Hepatic stellate cell (primary cell): Measurements from ENCODE around the gene DCTD.

Experiments
- DNase-seq: peaks from one replicate; pipeline ENCODE4 v3.0.0; 2011; ENCODE audit warnings: low spot score

The DCTD gene

DNA sequence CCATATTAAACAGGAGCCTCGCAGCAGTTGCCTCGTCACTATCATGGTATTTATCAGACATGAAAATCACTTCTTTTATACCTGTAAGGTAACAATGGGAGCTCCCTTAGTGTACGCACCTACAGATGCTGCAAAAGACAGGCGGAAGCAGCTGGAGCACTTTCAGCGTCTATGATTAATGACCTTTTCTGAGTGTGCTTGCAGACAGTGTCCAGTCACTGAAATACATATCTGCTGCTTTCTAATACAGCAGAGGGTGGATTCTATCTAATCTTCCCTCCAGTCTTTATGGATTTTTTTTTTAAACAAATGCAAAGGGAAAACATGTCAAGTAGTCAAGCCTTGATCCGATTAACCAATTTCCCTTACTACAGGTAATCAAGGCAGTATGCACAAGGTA is 24.1 kb downstream of the DCTD start:
- no peak for DNase-seq

DNA sequence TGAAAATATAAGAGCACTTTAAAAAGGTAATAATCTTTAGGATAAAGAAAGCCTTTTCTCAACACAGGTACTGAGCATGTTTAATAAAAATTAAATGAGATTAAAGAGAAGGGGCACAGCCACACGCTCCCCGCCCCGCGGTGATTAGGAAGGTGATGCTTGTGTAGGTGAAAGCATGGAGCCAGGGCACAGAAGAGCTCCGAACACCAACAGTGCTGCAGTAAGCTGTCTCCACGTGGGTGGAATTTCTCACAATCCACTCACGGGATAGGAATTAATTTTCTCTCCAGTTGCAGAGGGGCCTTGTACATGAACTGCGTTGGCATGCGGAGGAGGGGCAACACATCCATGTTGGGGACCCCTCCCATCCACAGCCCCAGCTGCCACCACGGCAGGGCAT is 27.0 kb downstream of the DCTD start:
- no peak for DNase-seq

DNA sequence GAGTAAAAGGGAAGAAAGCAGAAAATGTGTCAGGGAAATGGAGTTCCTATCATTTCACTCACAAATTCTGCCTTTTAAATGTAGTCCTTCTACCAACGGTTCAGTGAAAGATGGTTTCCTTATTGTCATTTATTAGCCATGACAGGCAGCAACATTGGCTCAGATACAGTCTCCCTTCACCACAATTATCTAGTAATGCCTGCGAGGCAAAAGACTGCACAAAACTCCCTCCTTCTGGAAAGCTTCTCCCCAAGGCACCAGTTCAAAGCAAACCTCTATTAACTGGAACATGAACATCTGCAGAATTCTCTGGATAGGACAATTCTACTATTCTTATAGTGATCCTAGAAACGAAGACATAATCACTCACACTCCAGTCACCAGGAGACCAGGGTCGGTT is 28.3 kb downstream of the DCTD start:
- no peak for DNase-seq

DNA sequence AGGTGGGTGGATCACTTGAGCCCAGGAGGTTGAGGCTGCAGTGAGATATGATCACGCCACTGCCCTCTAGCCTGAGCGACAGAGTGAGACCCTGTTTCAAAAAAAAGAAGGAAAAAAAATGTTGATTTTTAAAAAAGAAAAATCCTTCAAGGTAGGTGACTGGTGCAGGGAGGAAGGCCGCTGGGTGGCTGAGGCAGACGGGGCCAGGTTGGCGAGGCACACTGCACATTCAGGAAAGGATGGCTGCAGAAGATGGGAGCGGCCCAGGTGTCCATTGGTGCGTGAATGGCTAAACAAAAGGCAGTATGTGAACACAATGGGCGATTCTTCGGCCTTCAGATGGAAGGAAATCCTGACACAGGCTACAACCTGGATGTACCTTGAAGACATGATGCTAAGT is 30.4 kb downstream of the DCTD start:
- no peak for DNase-seq

DNA sequence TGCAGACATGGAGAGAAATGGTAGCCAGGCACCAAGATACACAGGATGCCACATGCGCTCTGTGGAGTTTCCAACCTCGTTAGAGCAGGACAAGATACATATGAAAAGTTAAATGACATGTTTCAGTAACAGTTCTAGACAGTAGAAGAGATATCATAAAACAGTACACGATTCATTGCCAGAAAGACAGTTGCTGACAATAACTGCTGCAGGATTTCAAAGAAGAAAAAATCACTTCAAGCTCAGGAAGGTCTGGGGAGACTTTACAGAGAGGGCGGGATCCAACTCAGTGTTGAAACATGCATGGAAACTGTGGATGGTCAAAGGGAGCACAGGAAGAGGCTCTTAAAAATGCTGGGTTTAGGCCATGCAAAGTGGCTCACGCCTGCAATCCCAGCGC is 31.0 kb downstream of the DCTD start:
- no peak for DNase-seq

DNA sequence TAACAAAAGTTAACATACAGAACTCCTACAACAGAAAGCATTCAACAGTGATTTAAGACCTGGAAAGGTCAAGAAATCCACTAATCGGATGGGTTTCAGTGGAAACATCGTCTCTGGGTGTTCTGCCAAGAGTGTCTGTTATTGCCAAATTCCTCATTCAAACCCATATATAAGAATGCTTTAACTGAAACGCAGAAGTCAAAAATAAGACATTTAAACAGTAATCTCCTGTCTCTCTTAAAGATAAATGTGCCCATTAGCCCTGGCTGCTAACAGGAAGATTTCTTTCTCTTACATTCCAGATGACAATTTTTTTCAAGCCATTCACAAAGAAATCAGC is 31.5 kb downstream of the DCTD start:
- no peak for DNase-seq

DNA sequence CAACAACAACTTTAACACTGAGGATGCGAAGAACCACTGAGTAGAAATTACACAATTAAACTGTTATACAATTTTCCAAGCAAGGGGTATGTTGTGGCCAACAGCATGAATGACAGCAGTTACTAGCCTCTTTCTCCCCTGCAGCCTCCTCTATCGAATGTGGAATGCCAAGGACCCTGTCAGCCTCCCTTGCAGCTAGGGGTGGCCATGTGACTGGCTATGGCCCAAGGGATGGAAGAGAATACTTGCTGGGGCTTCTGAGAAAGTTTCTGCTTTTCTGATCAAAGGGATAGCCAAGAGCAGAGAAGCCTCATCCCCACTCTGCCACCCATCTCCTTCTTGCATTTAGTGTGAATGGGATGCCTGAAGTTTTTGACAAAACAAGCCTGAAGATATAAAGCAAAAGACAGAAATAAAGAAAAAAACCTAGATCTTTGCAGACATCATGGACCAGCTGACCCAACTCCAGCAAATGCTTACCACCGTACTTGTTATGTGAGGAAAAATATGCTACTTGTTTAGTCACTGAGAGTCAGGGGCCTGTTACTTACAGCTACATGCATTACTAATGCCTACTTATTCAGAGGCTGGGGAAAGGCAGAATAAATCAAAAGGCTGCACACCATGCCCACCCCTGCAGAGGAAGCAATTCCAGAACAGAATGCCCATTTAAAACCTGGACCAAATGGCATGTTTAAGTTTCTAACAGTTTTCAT is 32.0 kb downstream of the DCTD start:
- DNase-seq, result no peak

DNA sequence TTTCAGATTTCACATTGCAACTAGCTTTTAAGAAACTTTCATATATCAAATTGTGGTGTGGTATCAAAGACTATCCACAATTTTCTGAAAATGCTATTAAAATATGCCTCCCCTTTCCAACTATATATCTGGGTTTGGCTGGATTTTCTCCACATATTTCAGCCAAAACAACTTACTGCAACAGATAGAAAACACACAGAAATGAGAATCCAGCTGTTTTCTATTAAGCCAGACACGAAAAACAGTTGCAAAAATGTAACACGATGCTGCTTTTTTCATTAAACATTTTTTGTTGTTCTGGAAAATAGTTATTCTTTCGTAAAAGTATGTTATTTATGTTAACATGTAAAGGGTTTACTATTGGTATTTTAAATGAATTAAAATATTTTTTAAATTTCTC is 33.1 kb downstream of the DCTD start:
- no peak for DNase-seq

DNA sequence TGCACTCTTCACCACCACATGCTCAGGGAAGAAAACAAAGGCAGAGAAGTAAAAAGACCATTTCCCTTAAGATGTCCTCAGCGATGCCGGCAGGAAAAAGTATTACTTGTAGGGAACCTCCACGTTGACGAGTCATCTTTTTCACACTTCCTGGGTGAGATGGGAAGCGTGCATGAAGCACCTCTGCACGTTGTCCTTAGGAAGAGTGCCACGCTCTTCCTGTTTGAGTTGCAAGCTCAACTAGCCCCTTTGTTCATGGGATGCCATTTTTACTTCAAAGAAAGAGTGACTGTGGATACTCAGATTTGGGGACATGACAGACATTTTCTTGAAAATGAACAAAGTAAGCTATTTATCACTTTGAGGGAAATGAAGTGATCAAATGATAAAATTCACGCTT is 33.8 kb downstream of the DCTD start:
- no peak for DNase-seq

DNA sequence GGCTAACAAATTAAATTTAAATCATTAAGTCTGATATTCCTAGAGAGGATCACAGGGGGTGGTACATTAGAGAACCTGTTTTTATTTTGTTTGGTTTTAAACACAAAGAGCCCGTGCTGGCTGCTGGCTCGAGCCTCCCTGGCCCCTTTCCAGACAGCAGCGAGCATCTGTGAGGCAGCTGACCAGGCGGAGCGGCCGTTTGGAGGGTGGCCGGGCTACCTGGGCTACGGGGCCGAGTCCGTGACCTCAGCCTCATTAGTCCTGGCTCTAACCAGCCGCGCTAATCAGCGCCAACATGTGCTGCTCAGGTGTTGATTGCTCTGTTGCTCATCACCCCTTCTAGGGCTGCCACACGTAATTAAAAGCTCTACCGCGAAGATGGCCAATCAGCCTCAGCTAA is 35.3 kb downstream of the DCTD start:
- DNase-seq, result no peak

DNA sequence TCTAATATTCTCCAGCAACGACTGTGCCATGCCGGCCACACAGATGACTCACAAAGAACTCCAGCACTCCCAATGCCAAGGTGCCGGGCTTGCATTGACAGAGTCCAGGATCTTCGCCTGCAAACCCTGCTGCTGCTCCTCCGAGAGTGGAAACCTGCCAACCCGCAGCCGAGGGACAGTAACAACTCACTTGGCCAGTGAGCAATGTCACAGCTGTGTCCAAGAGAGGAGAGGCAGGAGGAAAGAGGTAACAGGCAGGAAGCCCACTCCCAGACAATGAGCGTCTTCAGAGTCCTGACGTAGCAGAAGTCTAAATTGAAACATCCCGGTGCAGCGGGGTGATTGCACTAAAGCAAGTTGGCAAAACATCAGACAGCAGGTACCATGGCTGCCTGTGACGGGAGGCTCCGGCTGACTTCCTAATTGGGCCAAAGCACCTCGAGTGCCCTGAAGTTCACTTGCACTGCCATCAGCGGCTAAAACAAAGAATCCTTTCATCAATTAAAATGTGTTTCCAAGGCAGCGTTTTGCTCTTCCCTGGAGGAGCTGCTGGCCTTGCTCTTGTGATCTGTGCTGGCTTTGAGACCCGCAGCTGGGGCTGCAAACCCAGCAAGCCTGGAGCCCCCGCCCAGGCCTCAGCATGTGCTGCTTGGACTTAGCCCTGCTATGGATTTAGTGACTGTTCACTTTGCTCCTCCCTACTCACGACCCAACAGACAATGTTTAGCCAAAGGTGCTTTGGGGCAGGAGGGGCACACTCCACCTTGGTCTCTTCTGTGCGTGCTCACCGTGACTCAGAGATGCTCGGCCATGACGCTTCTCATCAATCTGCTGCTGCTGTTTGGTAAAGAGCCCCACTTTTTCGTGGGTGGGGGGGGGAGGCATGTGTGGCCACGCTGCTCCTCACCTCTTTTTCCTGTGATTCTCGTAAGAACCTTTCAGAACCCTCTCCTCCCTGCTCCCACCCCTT is 36.5 kb downstream of the DCTD start:
- no peak for DNase-seq

DNA sequence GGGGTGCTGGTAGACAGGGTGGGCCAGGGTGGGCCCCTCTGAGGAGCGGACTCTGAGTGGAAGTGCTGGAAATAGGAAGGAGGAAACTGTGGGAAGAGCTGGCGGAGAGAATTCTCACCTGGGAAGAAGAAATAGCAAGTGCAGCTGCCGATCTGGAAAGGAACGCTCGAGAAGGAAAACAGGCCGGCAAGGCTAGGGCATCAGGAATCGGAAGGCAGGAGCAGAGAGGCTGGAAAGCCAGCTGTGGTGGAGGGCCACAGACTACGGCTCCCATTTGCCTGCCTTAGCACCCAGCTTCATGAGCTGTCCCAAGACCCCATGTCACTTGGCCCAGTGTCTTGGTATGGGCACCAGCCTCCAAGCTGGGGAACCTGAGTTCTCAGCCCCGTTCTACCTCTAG is 37.3 kb downstream of the DCTD start:
- no peak for DNase-seq

DNA sequence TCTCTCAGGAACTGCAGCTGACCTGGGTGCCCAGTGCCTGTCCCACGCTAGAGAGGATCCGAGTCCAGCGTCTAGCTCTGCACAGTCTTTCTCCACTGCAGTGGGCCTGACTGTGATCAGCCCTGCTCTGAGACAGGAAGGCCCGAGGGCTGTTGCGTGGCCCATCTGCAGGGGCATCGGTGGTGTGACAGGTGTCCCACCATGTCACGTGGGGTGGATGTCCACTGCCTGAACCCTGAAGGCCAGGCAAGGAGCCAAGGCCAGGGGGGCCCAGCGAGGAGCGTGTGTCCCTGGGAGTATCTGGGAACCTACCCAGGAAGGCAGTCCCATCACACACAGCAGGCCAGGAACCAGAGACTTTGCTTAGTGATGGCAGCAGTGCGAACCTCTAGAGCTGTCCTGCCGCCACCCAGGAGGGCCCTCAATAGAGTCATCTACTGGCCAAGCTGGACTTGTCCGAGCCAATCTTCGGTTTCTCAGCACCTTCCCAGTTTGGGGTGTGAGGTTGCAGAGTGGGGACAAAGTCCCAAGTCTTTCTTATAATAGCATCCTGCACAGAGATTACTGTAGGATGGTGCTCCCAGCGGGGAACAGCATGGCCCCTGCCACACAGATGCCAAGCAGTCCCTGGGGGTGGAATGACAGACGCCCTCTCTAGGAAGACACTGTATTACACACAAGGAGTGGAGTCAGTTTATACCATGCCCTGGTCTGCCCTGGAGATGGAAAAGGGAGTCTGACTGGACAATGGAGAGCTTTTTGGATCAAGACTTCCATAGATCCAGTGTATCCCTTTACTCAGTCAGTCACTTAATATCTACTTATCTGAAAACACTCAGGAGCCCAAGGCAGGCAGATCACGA is 38.3 kb downstream of the DCTD start:
- no peak for DNase-seq

DNA sequence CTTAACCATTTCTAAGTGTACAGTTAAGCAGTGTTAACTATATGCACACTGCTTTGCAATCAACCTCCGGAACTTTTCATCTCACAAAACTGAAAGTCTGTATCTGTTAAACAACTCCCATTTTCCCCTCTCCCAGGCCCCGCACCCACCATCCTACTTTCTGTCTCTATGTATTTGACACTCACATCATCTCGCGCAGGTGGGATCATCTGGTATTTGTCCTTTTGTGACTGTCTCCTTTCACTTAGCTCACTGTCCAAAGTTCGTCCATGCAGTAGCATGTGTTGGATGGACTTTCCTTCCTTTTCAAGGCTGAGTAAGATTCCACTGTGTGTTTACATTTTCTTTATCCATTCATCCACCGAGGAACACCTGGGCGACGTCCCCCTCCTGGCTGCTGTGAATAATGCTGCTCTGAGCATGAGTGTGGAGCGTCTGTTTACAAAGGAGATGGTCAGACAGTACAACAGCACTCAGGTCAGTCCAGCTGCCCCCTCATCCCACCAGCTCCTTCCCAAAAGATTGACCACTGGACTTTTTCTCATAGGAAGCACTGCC is 39.8 kb downstream of the DCTD start:
- no peak for DNase-seq

DNA sequence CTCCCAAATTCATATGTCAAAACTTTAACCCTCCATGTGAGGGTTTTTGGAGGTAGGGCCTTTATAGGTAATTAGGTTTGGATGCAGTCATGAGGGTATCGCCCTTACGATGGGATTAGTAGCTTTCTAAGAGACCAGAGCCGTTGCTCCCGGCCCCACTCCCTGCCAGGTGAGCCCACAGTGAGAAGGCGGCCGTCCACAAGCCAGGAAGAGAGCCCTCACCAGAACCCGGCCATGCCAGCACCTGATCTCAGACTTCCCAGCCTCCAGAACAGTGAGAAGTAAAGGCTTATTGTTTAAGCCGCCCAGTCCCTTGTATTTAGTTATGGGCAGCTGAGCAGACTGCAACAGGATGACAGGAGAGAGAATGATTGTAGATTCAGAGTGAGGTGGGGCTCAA is 40.8 kb downstream of the DCTD start:
- DNase-seq, result no peak

DNA sequence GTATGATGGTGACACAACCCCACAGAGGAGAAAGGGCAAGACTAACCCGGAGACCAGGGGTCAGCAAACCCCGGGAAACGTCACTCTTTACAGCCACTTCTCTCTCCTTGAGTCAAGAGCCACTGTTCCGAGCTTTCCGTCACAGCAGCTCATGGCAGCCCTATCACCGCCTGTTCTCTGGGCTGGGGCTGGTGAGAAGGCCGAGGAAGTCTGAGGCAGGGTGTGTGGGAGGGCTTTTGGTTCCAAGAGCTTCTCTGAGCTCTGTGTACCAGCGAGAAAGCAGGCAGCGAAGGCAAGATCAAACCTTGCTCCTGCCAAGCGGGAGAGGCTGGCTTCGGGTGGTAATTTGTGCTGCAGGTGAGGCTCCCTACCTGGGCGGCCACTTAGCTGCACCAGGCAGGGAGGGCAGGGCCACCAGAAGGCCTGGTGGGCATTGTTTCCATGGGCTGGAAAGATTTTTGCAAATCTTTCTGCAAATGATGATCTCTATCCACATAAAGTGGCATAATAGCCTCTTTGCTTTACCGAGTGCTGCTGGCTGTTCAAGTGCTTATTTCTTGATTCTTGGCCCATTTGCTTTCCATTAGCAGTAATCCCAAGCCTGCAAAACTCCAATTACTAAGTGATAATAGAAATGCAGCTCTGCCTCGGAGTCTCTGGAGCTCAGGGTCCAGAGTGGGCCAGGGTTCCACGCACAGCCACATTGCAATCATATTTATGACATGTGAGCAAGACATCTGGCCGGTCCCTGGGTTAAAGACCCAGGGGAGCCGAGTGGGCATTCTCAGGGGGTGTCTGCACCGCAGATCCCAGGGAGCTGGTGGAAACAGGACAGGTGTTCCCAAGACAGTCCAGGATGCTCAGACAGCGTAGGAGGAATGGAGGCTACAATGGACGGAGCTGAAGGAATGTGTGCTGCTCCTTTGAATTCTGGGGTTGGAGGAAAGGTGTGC is 41.5 kb downstream of the DCTD start:
- no peak for DNase-seq

DNA sequence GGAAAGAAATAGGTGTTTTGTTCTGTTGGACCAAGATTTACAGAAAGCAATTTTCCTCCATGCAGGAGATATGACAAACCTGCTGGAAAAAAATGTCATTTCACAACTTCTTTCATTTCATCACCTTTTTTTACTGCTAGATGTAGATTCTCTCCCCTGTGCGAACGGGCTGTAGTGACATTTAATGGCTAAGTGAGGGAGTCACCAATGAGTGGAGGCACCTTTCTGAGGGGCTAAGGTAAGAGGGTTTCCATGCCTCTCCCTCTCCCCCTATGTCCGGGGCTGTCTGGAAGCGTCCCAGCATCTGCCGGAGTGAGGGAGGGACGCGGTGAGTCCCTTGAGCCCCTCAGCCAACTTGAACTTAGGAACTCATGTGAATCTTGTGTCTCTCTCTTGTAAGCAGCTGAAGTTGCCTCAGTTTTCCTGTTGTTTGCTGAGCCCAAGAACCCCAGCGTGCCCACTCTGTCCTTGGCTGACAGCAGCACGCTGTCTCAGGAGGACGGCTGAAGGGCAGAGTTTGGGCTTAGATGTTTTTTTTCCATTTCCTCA is 42.3 kb downstream of the DCTD start:
- no peak for DNase-seq

DNA sequence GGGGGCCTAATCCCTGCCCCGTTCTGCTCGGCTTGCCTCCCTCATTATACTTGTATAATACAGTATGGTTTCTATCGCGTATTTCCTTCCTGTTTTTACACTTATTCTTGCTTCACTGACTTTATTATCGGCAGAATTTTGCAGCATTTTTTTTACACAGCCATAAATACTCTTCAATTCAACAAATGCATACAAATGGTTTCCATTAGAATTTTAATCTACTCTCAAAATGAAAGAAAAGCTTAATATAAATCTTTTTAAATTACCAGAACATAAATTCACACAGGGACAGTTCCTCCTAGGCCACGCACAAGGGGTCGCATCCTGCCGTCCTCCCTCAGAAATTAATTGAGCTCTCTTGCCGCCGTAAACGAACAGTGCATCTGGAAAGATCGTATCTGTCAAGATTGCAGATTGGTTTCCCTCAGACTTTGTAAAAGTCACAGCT is 42.9 kb downstream of the DCTD start:
- no peak for DNase-seq

DNA sequence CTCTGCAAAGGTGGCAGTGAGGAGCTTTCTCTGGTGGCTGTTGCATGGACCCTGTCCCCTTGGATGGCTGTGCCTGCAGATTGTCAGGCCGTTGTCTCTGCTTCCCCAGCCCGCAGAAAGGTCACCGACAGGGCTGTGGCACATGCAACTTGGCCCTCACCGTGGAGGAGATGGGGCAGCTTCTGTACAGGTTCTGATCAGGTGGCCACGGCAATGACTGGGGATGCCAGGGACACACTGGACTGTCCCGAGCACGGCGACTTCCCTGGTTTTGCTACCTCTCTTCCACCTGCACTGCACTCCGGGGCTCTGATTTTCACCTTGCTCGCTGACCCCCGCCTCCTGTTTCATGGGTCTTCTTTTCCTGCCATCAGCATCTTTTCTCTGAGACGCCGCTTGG is 43.5 kb downstream of the DCTD start:
- DNase-seq, result no peak

DNA sequence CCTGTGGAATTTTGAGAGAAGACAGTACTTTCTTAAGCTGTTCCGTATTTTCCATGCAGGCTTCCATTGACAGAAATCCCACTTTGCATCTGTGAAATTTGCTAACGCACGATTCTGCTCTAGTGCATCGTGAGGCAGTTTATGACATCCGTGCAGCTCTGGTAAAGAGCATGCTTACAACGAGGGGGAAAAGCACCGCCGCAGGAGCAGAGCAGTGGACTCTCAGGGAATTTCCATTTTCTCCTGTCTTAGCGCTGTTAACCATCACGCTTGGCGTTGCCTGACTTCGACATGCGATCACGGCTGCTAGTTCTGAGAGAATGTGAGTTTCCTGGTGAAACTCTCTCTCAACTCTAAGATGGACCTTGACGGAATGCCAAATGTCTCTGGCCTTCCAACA is 43.9 kb downstream of the DCTD start:
- DNase-seq, result no peak

DNA sequence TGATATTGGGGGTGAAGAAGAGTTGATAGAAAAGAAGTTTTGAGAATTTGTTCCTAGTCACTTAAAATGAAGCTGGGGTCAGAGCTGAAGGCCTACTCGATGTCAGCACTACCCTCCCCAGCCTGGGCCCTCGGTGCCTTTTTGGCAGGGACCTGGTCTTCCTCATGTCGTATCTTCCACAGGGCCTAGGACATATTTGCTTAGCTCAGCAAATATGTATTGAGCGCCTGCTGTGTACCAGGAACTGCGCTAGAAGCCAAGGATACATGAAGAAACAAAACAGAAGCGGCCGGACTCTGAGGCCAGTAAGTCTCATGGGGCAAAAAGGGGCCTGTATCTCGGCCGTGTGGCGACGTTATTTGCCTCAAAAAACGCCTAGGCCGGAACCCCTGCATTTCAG is 44.3 kb downstream of the DCTD start:
- no peak for DNase-seq
